ENCODE results near the gene EIF2B5. TPM values are rescaled to one million over a fixed set of nuclear protein-coding genes. Genes with fewer than 3 reads are reported as not detected.
"Not testable (repeated sequence)": the region's sequence is repeated elsewhere in the genome, so short reads cannot be mapped to it uniquely, and the experiment has no call there.

Gene EIF2B5
- total and polyA plus RNA-seq, 7 donors, result 26.0 to 48.1 (median 33.2) TPM

DNA sequence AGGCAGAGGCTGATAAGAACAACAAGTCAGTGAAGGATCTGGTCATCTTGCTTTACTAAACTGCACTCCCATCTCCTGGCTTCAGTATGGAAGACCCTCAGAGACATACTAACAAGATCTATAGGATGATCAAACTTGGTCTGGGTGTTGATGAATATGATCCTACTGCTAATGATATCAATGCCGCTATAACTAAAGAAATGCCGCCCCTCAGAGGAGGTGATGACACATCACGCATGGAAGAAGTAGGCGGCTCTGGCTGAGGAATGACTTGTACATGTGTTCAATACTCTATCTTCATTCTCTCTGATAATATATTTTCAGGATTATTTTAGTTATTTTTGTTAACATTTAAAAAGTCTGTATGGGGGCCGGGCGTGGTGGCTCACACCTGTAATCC lies 17.5 kb upstream of the EIF2B5 start:
- intact Hi-C loops (cut with DNase I), result no loop called here
- Histone ChIP-seq H3K36me3 (no peaks in the 10 kb centered on the region), H3K4me1 (no peaks in the 10 kb centered on the region), H3K27me3 (no peaks in the 10 kb centered on the region), H3K4me3 (no peak overlapping the region), H3K9me3 (no peaks in the 10 kb centered on the region), H3K27ac (no peak overlapping the region)
- TF ChIP-seq POLR2AphosphoS5 (IDR thresholded peaks at IDR 0.05) (no peak), POLR2A (IDR thresholded peaks at IDR 0.05) (no peak)
- WGBS, 2 donors, result 94 to 97% methylated on average over 6 of the region's 6 CpGs
- no peak for DNase-seq

DNA sequence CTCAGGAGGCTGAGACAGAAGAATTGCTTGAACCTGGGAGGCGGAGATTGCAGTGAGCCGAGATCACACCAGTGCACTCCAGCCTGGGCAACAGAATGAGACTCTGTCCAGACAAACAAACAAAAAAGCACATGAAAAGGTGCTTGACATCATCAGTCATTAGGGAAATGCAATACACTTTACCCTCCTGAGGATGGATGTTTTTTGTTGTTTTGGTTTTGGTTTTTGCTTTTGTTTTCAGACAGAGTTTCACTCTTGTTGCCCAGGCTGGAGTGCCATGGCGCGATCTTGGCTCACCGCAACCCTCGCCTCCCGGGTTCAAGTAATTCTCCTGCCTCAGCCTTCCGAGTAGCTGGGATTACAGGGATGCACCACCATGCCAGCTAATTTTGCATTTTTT lies 14.1 kb upstream of the EIF2B5 start:
- H3K36me3 ChIP-seq, result not testable (repeated sequence)

DNA sequence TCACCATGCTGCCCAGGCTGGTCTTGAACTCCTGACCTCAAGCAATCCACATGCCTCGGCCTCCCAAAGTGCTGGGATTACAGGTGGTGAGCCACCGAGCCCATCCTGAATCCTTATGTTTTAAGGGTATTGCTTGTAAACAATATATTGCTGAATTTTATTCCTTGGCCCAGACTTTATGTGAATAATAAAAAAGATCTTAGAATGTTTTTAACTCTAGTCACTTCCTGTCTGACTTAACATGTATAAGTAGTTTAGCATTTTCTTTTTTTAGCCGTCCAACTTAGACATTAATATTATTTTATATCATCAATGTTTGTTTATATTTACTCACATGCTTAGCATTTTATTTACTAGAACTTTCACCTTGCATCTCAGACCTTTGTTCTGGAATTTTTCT lies 9.2 kb upstream of the EIF2B5 start:
- H3K4me3 ChIP-seq, result no peak overlapping the region
- no peaks in the 10 kb centered on the region for H3K9me3 ChIP-seq
- no peak for DNase-seq
- TF ChIP-seq POLR2AphosphoS5 (IDR thresholded peaks at IDR 0.05) (no peak), POLR2A (IDR thresholded peaks at IDR 0.05) (no peak), EP300 (IDR thresholded peaks at IDR 0.05) (no peak)
- TF ChIP-seq, protein P1, sequence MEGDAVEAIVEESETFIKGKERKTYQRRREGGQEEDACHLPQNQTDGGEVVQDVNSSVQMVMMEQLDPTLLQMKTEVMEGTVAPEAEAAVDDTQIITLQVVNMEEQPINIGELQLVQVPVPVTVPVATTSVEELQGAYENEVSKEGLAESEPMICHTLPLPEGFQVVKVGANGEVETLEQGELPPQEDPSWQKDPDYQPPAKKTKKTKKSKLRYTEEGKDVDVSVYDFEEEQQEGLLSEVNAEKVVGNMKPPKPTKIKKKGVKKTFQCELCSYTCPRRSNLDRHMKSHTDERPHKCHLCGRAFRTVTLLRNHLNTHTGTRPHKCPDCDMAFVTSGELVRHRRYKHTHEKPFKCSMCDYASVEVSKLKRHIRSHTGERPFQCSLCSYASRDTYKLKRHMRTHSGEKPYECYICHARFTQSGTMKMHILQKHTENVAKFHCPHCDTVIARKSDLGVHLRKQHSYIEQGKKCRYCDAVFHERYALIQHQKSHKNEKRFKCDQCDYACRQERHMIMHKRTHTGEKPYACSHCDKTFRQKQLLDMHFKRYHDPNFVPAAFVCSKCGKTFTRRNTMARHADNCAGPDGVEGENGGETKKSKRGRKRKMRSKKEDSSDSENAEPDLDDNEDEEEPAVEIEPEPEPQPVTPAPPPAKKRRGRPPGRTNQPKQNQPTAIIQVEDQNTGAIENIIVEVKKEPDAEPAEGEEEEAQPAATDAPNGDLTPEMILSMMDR (IDR thresholded peaks at IDR 0.05), result no peak
- no peaks in the 10 kb centered on the region for H3K27me3 ChIP-seq
- intact Hi-C loops (cut with DNase I), result no loop called here
- 67 to 77% methylated on average over 3 of the region's 3 CpGs for WGBS, 2 donors
- no peaks in the 10 kb centered on the region for H3K4me1 ChIP-seq
- H3K36me3 ChIP-seq, result no peaks in the 10 kb centered on the region
- no peak overlapping the region for H3K27ac ChIP-seq

More for the DNA sequence above, 14.1 kb upstream of the EIF2B5 start:
- H3K27ac ChIP-seq; H3K4me1 ChIP-seq; DNase-seq; H3K27me3 ChIP-seq; H3K9me3 ChIP-seq; H3K4me3 ChIP-seq; intact Hi-C loops (cut with DNase I): not testable (repeated sequence)
- 94 to 97% methylated on average over 8 of the region's 8 CpGs for WGBS, 2 donors

DNA sequence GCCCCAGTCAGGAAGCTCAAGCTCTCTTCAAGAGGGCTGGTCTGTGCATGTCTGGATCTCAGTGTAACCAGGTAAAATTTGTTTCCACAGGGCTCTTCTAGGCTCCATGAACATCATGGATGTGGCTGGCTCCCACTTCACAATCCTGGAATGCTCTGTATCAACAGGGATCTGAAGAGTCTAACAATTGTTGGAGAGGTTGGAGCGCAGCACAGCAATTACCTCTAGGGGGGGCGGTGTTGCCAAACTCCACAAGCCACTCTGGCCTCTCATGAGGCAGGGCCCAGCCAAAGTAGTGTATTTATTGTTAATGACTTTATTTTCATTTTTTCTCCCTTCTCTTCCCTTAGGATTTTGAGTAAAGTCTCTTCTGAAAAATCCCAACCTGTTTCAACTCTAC lies 6.1 kb upstream of the EIF2B5 start:
- H3K27me3 ChIP-seq, result no peaks in the 10 kb centered on the region
- no peak for DNase-seq
- no peaks in the 10 kb centered on the region for H3K36me3 ChIP-seq
- 34 to 49% methylated on average over 2 of the region's 2 CpGs for WGBS, 2 donors
- H3K9me3 ChIP-seq, result no peaks in the 10 kb centered on the region
- no peak overlapping the region for H3K4me3 ChIP-seq
- peaks cover 0 to 7% (median 3%) of the 10 kb centered on the region in 4 donors for H3K4me1 ChIP-seq
- intact Hi-C loops (cut with DNase I), result no loop called here
- H3K27ac ChIP-seq, result no peak overlapping the region
- no peak for TF ChIP-seq EP300 (IDR thresholded peaks at IDR 0.05)
- no peak for TF ChIP-seq POLR2A (IDR thresholded peaks at IDR 0.05)
- no peak for TF ChIP-seq POLR2AphosphoS5 (IDR thresholded peaks at IDR 0.05)
- TF ChIP-seq, protein P1 (IDR thresholded peaks at IDR 0.05), result no peak

DNA sequence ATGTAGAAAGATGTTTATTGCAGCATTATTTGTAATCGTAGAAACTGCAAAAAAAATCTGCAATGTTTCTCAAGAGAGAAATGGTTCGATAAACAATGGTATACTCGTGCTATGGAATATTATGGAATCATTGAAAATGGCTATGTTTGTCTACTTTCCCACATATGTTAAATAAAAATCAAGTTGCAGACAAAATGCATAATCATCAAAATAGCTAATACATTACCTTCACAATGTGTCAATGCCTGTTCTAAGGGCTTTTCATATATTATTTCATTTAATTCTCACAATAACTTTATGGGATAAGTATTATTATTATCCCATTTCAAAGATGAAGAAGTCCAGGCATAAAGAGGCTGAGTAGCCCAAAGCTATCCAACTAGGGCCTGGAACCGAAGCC lies 2.2 kb upstream of the EIF2B5 start:
- intact Hi-C loops (cut with DNase I), result no loop called here
- H3K36me3 ChIP-seq, result peaks cover 0 to 8% (median 2%) of the 10 kb centered on the region in 4 donors
- TF ChIP-seq POLR2A (IDR thresholded peaks at IDR 0.05), result no peak
- no peak for TF ChIP-seq POLR2AphosphoS5 (IDR thresholded peaks at IDR 0.05)
- TF ChIP-seq, protein P1 (IDR thresholded peaks at IDR 0.05), result no peak
- H3K27me3 ChIP-seq, result no peaks in the 10 kb centered on the region
- no peak for DNase-seq
- WGBS, 2 donors, result 94 to 96% methylated on average over 4 of the region's 4 CpGs
- H3K4me1 ChIP-seq, result peaks cover 0 to 32% (median 20%) of the 10 kb centered on the region in 4 donors
- no peak overlapping the region for H3K27ac ChIP-seq
- H3K4me3 ChIP-seq, result no peak overlapping the region
- no peaks in the 10 kb centered on the region for H3K9me3 ChIP-seq

Measured in sigmoid colon (tissue), 7 donors.